ENCODE data around the gene MICAL3.

The MICAL3 gene

GRCh38 chr22:17784776-17785175 is 239.6 kb downstream of the MICAL3 start:
- DNase-seq = no peak

- DNase-seq = no peak
Measured at GRCh38 chr22:17783773-17784480, 240.4 kb downstream of the MICAL3 start.

- no peak for DNase-seq
Measured at GRCh38 chr22:17783312-17783711, 241.0 kb downstream of the MICAL3 start.

- no peak for DNase-seq
Measured at GRCh38 chr22:17782621-17783020, 241.7 kb downstream of the MICAL3 start.

- no peak for DNase-seq
Measured at GRCh38 chr22:17782158-17782557, 242.2 kb downstream of the MICAL3 start.

- peak; percentile 99 for DNase-seq
Measured at GRCh38 chr22:17781319-17782031, 242.9 kb downstream of the MICAL3 start.

GRCh38 chr22:17780741-17781318 is 243.5 kb downstream of the MICAL3 start:
- no peak for DNase-seq

GRCh38 chr22:17780116-17780740 is 244.1 kb downstream of the MICAL3 start:
- DNase-seq = no peak

- no peak for DNase-seq
Measured at GRCh38 chr22:17779286-17780115, 244.9 kb downstream of the MICAL3 start.

GRCh38 chr22:17778412-17778976 is 245.9 kb downstream of the MICAL3 start:
- no peak for DNase-seq

GRCh38 chr22:17777717-17778044 is 246.7 kb downstream of the MICAL3 start:
- no peak for DNase-seq

GRCh38 chr22:17777005-17777716 is 247.2 kb downstream of the MICAL3 start:
- peak; percentile 89 to 97 for DNase-seq

- no peak for DNase-seq
Measured at GRCh38 chr22:17775781-17776465, 248.4 kb downstream of the MICAL3 start.

GRCh38 chr22:17774926-17775685 is 249.3 kb downstream of the MICAL3 start:
- peak; percentile 24 to 31 for DNase-seq

- DNase-seq = peak; percentile 71 to 73
Measured at GRCh38 chr22:17774206-17774925, 250.0 kb downstream of the MICAL3 start, which contains the start of gene BID. TSS of gene BID (minus strand) at chr22:17774469. CDS start at chr22:17750116, 24,353 bp downstream.

GRCh38 chr22:17773606-17774205 is 250.7 kb downstream of the MICAL3 start:
- peak; percentile 32 to 45 for DNase-seq

GRCh38 chr22:17772958-17773605 is 251.3 kb downstream of the MICAL3 start:
- DNase-seq = peak; percentile 45 to 62

GRCh38 chr22:17772249-17772957 is 252.0 kb downstream of the MICAL3 start:
- no peak for DNase-seq
